Right kidney (tissue), 1 donor: ENCODE results near the gene APLF.
"Not testable (repeated sequence)": the region's sequence is repeated elsewhere in the genome, so short reads cannot be mapped to it uniquely, and the experiment has no call there.

Source experiments
- DNase-seq: peaks from one replicate; pipeline ENCODE4 v3.0.0-alpha.2; 2016

The APLF gene

GRCh38 chr2:68577183-68577582, 109.8 kb downstream of the APLF start:
- DNase-seq: no peak

- no peak for DNase-seq
These were observed 112.3 kb downstream of the APLF start for GRCh38 chr2:68579689-68580088.

- no peak for DNase-seq
These were observed 121.2 kb downstream of the APLF start for GRCh38 chr2:68588589-68588988.

GRCh38 chr2:68589963-68590362, 122.6 kb downstream of the APLF start:
- DNase-seq: no peak

GRCh38 chr2:68590702-68591101, 123.3 kb downstream of the APLF start:
- no peak for DNase-seq

- DNase-seq: no peak
These were observed 123.8 kb downstream of the APLF start for GRCh38 chr2:68591225-68591624.

GRCh38 chr2:68594041-68594440, 126.7 kb downstream of the APLF start:
- DNase-seq: no peak

GRCh38 chr2:68594674-68595492, 127.5 kb downstream of the APLF start:
- peak; percentile 10 for DNase-seq

- not testable (repeated sequence) for DNase-seq
These were observed 128.1 kb downstream of the APLF start for GRCh38 chr2:68595493-68595785.

GRCh38 chr2:68600495-68600894, 133.1 kb downstream of the APLF start:
- not testable (repeated sequence) for DNase-seq

- DNase-seq: no peak
These were observed 135.7 kb downstream of the APLF start for GRCh38 chr2:68603059-68603458.

GRCh38 chr2:68604077-68604476, 136.7 kb downstream of the APLF start:
- no peak for DNase-seq

GRCh38 chr2:68605939-68606338, 138.6 kb downstream of the APLF start:
- no peak for DNase-seq

GRCh38 chr2:68606759-68607158, 139.4 kb downstream of the APLF start:
- no peak for DNase-seq

GRCh38 chr2:68607837-68608236, 140.5 kb downstream of the APLF start:
- DNase-seq: no peak

- no peak for DNase-seq
These were observed 145.6 kb downstream of the APLF start for GRCh38 chr2:68612765-68613519.

GRCh38 chr2:68620772-68621171, 153.4 kb downstream of the APLF start:
- DNase-seq: no peak

GRCh38 chr2:68623820-68624219, 156.4 kb downstream of the APLF start:
- no peak for DNase-seq

- DNase-seq: no peak
These were observed 160.2 kb downstream of the APLF start for GRCh38 chr2:68627615-68628014.
